ENCODE measurements around the gene KRTAP23-1.

DNA sequence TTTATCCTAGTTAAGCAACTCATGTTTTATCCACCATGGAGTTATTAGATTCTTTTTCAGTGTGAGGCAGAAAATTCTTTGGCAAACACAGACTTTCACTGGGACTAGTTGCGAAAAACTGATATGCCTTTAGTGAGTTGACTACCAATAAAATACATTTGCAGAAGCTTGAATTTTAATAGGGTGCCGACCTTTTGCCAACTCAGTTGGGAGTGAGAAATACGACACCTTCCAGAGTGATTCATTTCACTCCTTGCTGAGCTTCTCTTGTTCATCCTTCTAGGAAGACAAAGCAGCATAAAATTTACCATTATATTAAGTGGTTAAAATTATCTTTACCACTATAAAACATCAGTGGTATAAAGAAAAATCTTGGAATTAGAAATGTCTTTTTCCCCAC is 1.2 kb upstream of the KRTAP23-1 start:
- no peak for TF ChIP-seq CTCF (IDR thresholded peaks at IDR 0.05)
- no peak for TF ChIP-seq POLR2A (IDR thresholded peaks at IDR 0.05)
